Hematopoietic multipotent progenitor cell treated with erythropoietin and hydrocortisone succinate and interleukin-3 and kit ligand, for 15 days (in vitro differentiated cells): ENCODE data around the gene MRC2.

Experiments
- DNase-seq: peaks from one replicate; pipeline ENCODE4 v3.0.0-alpha.2; 2015; ENCODE audit warnings: low spot score

MRC2 gene

DNA sequence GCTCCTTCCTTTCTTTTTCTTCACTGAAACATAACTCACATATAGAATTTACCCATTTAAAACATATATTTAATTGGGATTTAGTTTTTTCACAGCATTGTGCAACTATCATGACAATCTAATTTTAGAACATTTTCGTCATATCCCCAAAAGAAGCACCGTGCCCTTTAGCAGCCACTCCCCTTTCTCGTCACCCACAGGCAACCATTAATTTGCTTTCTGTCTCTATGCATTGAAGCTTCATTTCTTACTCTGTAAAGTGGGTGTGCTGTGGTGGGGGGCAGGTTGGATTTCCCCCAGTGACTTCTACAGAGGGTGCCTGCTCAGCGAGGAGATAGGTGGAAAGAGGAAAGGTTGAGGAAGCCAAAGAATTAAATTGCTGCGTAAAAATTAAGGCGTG lies 35.8 kb downstream of the MRC2 start:
- DNase-seq = no peak

DNA sequence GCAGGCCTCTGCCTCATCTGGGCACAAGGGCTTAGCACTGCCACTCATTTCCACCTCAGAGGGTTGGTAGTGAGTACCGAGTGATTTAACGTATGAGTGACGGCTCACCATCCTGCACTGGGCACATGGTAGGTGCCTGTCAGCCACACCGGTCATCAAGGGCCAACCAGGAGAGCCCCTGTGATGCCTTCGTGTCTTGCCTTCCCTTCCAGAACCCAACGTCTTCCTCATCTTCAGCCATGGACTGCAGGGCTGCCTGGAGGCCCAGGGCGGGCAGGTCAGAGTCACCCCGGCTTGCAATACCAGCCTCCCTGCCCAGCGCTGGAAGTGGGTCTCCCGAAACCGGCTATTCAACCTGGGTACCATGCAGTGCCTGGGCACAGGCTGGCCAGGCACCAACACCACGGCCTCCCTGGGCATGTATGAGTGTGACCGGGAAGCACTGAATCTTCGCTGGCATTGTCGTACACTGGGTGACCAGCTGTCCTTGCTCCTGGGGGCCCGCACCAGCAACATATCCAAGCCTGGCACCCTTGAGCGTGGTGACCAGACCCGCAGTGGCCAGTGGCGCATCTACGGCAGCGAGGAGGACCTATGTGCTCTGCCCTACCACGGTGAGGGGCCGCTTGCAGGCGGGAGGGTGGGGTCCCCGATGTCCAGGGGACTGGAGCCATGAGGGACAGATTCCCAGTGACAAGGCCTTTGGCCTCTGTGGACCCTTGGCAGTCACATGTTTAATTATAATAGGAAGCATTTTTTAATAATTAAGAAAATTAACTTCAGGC lies 37.1 kb downstream of the MRC2 start:
- DNase-seq = no peak

DNA sequence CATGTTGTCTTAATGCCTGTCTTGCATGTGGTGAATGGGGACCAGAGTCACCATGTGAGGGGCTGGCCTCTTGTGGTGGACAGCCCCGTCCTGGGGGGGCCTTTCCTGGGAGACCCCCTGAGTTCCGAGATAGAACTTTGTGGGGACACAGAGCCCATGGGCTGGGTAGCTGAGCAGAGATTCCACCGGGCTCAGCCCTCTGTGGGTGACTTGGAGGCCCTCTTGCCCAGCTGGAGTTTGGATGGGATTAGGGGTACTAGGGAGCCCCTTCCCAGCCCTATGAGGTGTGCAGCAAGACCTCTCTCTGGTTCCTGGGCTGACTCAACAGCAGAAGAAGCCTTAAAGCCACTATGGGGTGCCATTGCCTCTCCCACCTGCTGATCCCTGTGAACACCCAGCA lies 38.1 kb downstream of the MRC2 start:
- no peak for DNase-seq

DNA sequence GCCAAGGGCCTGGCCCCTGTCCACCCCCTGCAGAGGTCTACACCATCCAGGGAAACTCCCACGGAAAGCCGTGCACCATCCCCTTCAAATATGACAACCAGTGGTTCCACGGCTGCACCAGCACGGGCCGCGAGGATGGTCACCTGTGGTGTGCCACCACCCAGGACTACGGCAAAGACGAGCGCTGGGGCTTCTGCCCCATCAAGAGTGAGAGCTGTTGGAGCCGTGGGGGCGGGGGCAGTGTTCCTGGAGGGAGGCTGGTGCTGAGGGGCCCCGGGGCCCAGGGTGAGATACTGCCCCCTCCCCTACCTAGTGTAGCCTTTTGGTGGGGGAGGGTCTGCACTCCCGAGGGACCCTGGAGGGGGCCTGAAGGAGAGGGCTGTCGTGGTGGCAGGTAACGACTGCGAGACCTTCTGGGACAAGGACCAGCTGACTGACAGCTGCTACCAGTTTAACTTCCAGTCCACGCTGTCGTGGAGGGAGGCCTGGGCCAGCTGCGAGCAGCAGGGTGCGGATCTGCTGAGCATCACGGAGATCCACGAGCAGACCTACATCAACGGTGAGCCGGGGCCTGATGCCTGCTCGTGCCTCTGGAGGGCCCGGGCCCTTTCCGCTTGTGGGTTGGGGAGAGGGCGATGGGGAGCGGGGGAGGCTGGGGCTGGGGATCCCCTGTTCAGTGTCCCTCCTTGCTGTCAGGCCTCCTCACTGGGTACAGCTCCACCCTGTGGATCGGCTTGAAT lies 38.8 kb downstream of the MRC2 start:
- no peak for DNase-seq

GRCh38 chr17:62666801-62667591 lies 39.5 kb downstream of the MRC2 start:
- no peak for DNase-seq

GRCh38 chr17:62668091-62668804 lies 40.8 kb downstream of the MRC2 start:
- no peak for DNase-seq

GRCh38 chr17:62670202-62670821 lies 42.8 kb downstream of the MRC2 start:
- no peak for DNase-seq

- peak; percentile 22 for DNase-seq
Measured at GRCh38 chr17:62671553-62671952, 44.1 kb downstream of the MRC2 start.

DNA sequence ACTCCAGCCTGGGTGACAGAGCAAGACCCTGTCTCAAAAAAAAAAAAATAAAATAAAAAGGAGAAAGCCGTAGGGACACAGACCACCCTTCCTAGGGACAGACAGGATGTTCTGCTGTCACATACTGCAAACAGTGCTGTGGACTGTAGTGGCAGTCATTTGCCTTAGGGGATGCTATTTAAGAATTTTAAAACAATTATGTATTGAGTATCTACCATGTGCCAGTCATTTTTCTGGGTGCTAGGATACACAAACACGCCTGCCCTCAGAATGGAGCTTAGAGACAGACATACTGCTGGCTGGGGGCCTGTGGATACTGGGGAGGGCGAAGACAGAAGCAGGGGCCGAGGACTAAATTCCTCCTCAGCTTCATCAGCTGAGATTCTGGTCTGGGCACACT lies 45.5 kb downstream of the MRC2 start:
- no peak for DNase-seq

- no peak for DNase-seq
Measured at GRCh38 chr17:62673614-62674362, 46.3 kb downstream of the MRC2 start.

GRCh38 chr17:62674363-62674739 lies 46.9 kb downstream of the MRC2 start:
- DNase-seq = no peak

DNA sequence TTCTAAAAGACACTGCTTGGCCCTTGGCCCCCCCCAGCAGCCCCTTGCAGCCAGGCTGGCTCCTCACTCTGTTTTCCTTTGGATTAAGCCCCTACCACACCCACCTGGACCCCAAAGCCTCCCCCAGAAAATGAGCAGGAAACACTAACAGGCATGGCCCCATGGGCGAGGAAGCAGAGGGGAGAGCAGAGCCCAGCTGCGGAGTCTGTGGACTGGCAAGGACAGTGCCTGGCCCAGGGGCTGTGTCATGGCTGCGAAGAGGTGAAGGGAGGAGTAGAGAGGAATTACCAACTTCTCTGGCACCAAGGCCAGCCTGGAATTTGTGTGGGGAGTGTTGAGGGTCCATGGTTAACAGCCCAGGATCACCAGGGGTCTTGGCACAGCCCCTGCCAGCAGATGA lies 47.4 kb downstream of the MRC2 start:
- DNase-seq = no peak

DNA sequence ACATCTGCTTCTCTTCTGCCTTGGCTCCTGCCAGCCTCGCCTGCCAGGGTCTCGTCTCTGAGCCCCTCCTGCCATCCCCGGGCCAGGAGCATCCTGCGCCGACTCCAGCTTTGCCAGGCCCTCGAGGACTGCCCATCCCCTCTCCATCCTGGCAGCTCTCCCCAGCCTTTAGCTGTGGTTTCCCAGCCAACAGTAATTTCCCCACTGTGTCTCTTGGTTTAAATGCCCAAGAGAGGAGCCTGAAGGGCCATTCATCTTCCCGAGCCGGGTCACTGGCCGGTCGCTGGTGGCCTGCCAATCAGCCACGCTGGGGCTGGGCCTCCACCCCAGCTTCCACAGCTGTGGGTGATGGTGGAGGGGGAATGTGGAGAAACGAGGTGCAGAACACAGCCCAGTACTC lies 47.8 kb downstream of the MRC2 start:
- no peak for DNase-seq

DNA sequence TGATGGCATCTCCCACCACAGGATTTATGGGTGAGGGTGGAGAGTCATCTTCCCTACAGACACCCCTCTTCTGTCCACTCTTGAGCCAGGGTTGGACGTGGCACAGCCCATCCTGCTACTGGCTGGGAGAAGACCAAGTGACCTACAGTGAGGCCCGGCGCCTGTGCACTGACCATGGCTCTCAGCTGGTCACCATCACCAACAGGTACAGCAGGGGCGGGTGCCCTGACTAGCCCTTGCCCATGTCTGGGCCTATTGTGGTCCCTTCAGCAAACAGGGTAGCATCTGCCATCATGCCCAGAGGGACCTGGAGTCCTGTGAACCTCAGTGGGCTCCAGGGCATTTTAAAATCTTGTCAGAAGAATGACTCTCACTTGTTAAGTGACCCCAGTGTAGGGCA lies 48.2 kb downstream of the MRC2 start:
- DNase-seq = no peak

GRCh38 chr17:62676231-62676943 lies 48.9 kb downstream of the MRC2 start:
- DNase-seq = no peak

DNA sequence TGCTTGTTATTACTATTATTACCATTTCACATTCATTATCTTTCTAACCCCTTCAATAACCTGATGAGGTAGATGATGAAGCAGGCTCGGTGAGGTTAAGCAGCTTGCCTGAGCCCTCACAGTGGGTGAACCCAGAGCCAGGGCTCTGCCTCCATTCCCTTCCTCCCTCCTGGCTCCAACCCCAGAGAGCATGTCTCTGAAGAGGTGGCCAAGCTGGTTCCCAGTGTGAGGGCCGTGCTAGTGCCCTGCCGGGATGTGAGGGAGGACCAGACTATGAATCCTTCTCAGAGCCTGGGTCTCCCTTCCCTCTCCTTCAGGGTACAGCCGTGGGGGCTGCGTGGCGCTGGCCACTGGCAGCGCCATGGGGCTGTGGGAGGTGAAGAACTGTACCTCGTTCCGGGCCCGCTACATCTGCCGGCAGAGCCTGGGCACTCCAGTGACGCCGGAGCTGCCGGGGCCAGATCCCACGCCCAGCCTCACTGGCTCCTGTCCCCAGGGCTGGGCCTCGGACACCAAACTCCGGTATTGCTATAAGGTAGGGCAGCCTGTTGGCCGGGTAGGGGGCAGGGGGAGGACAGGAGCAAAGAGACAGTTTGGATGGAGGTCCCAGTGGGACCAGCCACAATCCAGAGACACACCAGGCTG lies 49.6 kb downstream of the MRC2 start:
- DNase-seq = no peak

DNA sequence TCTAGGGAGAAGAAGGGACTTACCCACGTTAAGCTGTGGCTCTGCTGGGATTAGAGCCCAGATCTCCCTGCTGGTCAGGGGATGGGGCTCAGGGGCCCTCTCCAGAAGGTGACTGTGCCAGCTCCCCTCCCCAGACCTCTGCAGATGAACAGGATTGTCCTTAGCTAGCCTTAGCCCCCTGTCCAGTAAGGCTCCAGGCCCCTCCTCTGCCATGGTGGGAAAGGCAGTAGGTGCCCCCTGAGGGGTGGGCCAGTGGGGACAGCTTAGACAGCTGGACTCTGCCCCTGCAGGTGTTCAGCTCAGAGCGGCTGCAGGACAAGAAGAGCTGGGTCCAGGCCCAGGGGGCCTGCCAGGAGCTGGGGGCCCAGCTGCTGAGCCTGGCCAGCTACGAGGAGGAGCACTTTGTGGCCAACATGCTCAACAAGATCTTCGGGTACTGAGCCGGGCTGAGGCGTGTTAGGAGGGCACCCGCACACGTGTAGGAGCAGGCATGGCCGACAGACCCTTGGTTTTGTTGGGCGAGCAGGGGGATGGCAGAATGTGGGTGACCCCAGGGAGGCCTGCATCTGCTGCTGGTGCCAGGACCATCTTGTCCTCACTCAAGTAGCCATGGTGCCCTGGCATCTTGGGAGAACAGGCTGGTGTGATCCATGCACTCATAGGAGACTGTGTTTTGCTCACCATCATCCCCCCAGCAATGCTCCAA lies 50.9 kb downstream of the MRC2 start:
- no peak for DNase-seq

GRCh38 chr17:62679866-62680377 lies 52.5 kb downstream of the MRC2 start:
- no peak for DNase-seq

DNA sequence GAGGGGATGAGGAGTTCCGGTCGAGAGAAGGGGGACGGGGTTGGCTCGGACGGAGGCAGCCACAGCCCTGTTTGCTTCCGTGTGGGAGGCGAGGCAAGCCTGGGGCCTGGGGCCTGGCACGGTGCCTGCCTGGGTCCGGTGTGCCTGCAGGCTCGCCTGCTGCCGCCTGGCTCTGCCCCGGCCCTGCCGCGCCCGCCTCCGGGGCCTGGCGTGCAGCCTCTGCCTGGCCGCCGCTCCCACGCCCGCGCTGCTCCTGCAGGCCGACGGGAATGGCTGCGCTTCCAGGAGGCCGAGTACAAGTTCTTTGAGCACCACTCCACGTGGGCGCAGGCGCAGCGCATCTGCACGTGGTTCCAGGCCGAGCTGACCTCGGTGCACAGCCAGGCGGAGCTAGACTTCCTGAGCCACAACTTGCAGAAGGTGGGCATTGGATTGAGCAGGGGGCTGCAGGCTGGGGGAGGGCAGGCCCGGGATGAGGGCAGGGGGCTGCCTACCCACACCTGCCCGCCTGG lies 53.1 kb downstream of the MRC2 start:
- peak; percentile 13 for DNase-seq
